Panc1 (cell line): ENCODE data around the gene NFATC2.

ENCODE experiments used
- POLR2AphosphoS5 ChIP-seq: IDR thresholded peaks from 2 replicates; pipeline ENCODE4 v1.6.1; 2012; ENCODE audit warnings: mild to moderate bottlenecking, low read depth, low read length, moderate library complexity
- TF ChIP-seq, protein P1 (sequence below), 2 experiments: IDR thresholded peaks; 2 replicates each; pipeline ENCODE4 v1.6.1; 2011 to 2012; ENCODE audit warnings: low read depth in 2 of 2, control low read depth in 1 of 2, low read length in 1 of 2, mild to moderate bottlenecking in 1 of 2, moderate library complexity in 1 of 2; ENCODE audit not compliant: insufficient read depth in 1 of 2
- TF ChIP-seq, protein P2 (sequence below): fragments of 450-650 bp; IDR thresholded peaks from 2 replicates; pipeline ENCODE4 v1.5.1; 2017; ENCODE audit warnings: mild to moderate bottlenecking

DNA sequence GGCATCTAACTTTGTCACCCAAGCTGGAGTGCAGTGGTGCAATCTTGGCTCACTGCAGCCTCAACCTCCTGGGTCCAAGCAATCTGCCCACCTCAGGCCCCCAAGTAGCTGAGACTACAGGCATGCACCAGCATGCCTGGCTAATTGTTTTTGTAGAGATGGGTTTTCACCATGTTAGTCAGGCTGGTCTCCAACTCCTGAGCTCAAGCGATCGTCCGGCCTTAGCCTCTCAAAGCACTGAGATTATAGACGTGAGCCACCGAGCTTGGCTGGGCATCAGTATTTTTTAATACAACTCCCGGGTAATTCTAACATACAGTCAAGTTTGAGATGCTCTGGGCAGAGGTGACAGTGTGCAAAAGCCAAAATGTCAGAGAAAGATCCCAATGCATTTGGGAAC lies 73.5 kb downstream of the NFATC2 start:
- TF ChIP-seq, protein P1, sequence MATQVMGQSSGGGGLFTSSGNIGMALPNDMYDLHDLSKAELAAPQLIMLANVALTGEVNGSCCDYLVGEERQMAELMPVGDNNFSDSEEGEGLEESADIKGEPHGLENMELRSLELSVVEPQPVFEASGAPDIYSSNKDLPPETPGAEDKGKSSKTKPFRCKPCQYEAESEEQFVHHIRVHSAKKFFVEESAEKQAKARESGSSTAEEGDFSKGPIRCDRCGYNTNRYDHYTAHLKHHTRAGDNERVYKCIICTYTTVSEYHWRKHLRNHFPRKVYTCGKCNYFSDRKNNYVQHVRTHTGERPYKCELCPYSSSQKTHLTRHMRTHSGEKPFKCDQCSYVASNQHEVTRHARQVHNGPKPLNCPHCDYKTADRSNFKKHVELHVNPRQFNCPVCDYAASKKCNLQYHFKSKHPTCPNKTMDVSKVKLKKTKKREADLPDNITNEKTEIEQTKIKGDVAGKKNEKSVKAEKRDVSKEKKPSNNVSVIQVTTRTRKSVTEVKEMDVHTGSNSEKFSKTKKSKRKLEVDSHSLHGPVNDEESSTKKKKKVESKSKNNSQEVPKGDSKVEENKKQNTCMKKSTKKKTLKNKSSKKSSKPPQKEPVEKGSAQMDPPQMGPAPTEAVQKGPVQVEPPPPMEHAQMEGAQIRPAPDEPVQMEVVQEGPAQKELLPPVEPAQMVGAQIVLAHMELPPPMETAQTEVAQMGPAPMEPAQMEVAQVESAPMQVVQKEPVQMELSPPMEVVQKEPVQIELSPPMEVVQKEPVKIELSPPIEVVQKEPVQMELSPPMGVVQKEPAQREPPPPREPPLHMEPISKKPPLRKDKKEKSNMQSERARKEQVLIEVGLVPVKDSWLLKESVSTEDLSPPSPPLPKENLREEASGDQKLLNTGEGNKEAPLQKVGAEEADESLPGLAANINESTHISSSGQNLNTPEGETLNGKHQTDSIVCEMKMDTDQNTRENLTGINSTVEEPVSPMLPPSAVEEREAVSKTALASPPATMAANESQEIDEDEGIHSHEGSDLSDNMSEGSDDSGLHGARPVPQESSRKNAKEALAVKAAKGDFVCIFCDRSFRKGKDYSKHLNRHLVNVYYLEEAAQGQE (IDR thresholded peaks at IDR 0.05; ENCODE audit: insufficient read depth in 1 of 2, low read depth in 2 of 2, low read length in 1 of 2): no peak
- TF ChIP-seq, protein P2, sequence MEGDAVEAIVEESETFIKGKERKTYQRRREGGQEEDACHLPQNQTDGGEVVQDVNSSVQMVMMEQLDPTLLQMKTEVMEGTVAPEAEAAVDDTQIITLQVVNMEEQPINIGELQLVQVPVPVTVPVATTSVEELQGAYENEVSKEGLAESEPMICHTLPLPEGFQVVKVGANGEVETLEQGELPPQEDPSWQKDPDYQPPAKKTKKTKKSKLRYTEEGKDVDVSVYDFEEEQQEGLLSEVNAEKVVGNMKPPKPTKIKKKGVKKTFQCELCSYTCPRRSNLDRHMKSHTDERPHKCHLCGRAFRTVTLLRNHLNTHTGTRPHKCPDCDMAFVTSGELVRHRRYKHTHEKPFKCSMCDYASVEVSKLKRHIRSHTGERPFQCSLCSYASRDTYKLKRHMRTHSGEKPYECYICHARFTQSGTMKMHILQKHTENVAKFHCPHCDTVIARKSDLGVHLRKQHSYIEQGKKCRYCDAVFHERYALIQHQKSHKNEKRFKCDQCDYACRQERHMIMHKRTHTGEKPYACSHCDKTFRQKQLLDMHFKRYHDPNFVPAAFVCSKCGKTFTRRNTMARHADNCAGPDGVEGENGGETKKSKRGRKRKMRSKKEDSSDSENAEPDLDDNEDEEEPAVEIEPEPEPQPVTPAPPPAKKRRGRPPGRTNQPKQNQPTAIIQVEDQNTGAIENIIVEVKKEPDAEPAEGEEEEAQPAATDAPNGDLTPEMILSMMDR: no peak
- TF ChIP-seq POLR2AphosphoS5: no peak
